MCF 10A (cell line): ENCODE measurements around the gene HPS4. TPM values are rescaled to one million over a fixed set of nuclear protein-coding genes. Genes with fewer than 3 reads are reported as not detected.

Experiments
- BruUV-seq: library from RNA; stranded (reverse); fragments of 400-500 nt; replicated peaks from 2 replicates; lab custom pipeline; 2021; lab: Mats Ljungman, UMichigan
- CTCF ChIA-PET: fragments of 300-600 bp; sonication (Branson Sonifier 250); formaldehyde crosslinking; extraction: SDS; loops from one replicate; lab custom pipeline; 2021; ENCODE audit warnings: antibody characterized with exemption, inconsistent platforms; lab: Yijun Ruan, JAX
- POLR2A ChIA-PET: fragments of 300-600, 350-650 bp; sonication (Branson Sonifier 250); formaldehyde crosslinking; extraction: SDS; loops from one replicate; lab custom pipeline; 2020; ENCODE audit warnings: antibody characterized with exemption, inconsistent platforms; lab: Yijun Ruan, JAX
- DNase-seq: peaks from one replicate; pipeline ENCODE4 v3.0.0-alpha.2; 2018; ENCODE audit not compliant: unreplicated experiment
- H3K27ac Mint-ChIP-seq: one replicate; pipeline ENCODE4 v1.8.0; 2022; ENCODE audit warnings: mild to moderate bottlenecking, low read depth, mixed read lengths; ENCODE audit not compliant: unreplicated experiment
- H3K27me3 Mint-ChIP-seq: one replicate; pipeline ENCODE4 v1.8.0; 2022; ENCODE audit warnings: mixed read lengths; ENCODE audit not compliant: insufficient read depth, unreplicated experiment
- H3K36me3 Mint-ChIP-seq: one replicate; pipeline ENCODE4 v1.8.0; 2022; ENCODE audit warnings: mild to moderate bottlenecking, moderate library complexity, mixed read lengths; ENCODE audit not compliant: insufficient read depth, unreplicated experiment
- H3K4me1 Mint-ChIP-seq: one replicate; pipeline ENCODE4 v1.8.0; 2022; ENCODE audit warnings: mixed read lengths; ENCODE audit not compliant: insufficient read depth, unreplicated experiment
- H3K4me3 Mint-ChIP-seq: one replicate; pipeline ENCODE4 v1.8.0; 2022; ENCODE audit warnings: mild to moderate bottlenecking, moderate library complexity, mixed read lengths; ENCODE audit not compliant: unreplicated experiment
- H3K9me3 Mint-ChIP-seq: one replicate; pipeline ENCODE4 v1.8.0; 2022; ENCODE audit warnings: mixed read lengths; ENCODE audit not compliant: unreplicated experiment
- CTCF ChIP-seq: fragments of 200-600 bp; IDR thresholded peaks from one replicate; pipeline ENCODE4 v1.8.0; 2022; ENCODE audit warnings: antibody characterized with exemption, mild to moderate bottlenecking; ENCODE audit not compliant: unreplicated experiment
- intact Hi-C: fragments of 100-400 bp; cut with micrococcal nuclease; formaldehyde crosslinking; loops from 2 replicates; pipeline ENCODE4 v1.14.1; 2022
- total RNA-seq: library from RNA; stranded (reverse); gene quantifications from 2 replicates; pipeline ENCODE4 v1.2.3, GENCODE V29; 2022

The HPS4 gene
- total RNA-seq, 1 experiment from 2014 or later = 35.6 TPM

DNA sequence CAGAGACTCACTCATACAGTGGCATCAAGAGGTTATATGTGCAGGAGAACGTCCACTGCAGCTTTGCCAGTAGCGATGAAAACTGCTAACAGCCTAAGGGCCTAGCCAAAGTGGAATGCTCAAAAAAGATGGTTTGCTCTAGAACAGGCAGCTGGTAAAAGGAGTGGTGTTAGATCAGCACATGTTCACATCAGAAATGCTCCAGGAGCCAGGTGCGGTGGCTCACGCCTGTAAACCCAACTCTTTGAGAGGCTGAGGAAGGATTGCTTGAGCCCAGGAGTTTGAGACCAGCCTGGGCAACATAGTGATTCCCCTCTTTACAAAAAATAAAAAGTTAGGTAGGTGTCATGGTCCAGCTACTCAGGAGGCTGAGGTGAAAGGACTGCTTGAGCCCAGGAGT is 39.0 kb upstream of the HPS4 start:
- H3K9me3 Mint-ChIP-seq = no peaks in the 10 kb centered on the region
- H3K36me3 Mint-ChIP-seq = peaks cover 6% of the 10 kb centered on the region
- intact Hi-C loops = no loop called here
- H3K27me3 Mint-ChIP-seq = no peaks in the 10 kb centered on the region
- CTCF ChIA-PET = no interaction called here
- no peak for TF ChIP-seq CTCF
- H3K4me3 Mint-ChIP-seq = no peak overlapping the region
- no peak overlapping the region for H3K27ac Mint-ChIP-seq
- no peaks in the 10 kb centered on the region for H3K4me1 Mint-ChIP-seq
- no peak for DNase-seq
- POLR2A ChIA-PET = interaction anchor here (0.6 to 3.2 kb wide), 2 partner anchors 10 to 24 kb away, joined by 4 to 12 read pairs; partner anchors contain the start of gene TFIP11
- BruUV-seq = no TSS peak

GRCh38 chr22:26522012-26522411 is 38.4 kb upstream of the HPS4 start:
- H3K9me3 Mint-ChIP-seq = no peaks in the 10 kb centered on the region
- ChIA-PET CTCF (interaction anchor here (0.6 to 1.0 kb wide), 2 partner anchors 19 to 48 kb away, joined by 3 to 5 read pairs; no protein-coding TSS in a partner anchor), POLR2A (no interaction called here)
- H3K4me1 Mint-ChIP-seq = no peaks in the 10 kb centered on the region
- no peak for TF ChIP-seq CTCF
- intact Hi-C loops = no loop called here
- no peak for DNase-seq
- peaks cover 6% of the 10 kb centered on the region for H3K36me3 Mint-ChIP-seq
- no peak overlapping the region for H3K27ac Mint-ChIP-seq
- no TSS peak for BruUV-seq
- H3K4me3 Mint-ChIP-seq = no peak overlapping the region
- H3K27me3 Mint-ChIP-seq = no peaks in the 10 kb centered on the region

GRCh38 chr22:26517429-26517828 is 33.8 kb upstream of the HPS4 start:
- no peak overlapping the region for H3K4me3 Mint-ChIP-seq
- intact Hi-C loops = no loop called here
- no TSS peak for BruUV-seq
- H3K4me1 Mint-ChIP-seq = peaks cover 11% of the 10 kb centered on the region
- no peak overlapping the region for H3K27ac Mint-ChIP-seq
- POLR2A ChIA-PET = interaction anchor here (1.5 kb wide), 1 partner anchor 34 kb away, joined by 4 read pairs; the partner anchor contains the start of genes HPS4 and SRRD
- no peaks in the 10 kb centered on the region for H3K27me3 Mint-ChIP-seq
- CTCF ChIA-PET = interaction anchor here (0.6 to 0.7 kb wide), 2 partner anchors 15 to 1315 kb away, joined by 3 to 4 read pairs; no protein-coding TSS in a partner anchor
- TF ChIP-seq CTCF = no peak
- no peaks in the 10 kb centered on the region for H3K9me3 Mint-ChIP-seq
- peaks cover 2% of the 10 kb centered on the region for H3K36me3 Mint-ChIP-seq
- DNase-seq = no peak

DNA sequence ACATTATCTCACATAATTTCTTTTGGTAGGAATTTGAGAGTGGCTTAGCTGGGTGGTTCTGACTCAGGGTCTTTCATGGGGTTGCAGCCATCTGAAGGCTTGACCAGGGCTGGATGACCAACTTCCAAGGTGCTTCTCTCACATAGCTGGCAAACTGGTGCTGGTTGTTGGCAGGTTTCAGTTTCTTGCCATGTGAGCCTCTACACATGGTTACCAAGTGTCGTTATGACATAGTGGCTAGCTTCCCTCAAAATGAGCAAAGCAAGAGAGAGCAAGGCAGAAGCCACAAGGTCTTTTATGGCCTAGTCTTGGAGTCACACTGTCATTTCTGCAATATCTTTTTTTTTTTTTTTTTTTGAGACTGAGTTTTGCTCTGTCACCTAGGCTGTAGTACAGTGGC is 32.9 kb upstream of the HPS4 start:
- H3K36me3 Mint-ChIP-seq = peaks cover 7% of the 10 kb centered on the region
- H3K27ac Mint-ChIP-seq = no peak overlapping the region
- no peak overlapping the region for H3K4me3 Mint-ChIP-seq
- no peak for TF ChIP-seq CTCF
- peaks cover 11% of the 10 kb centered on the region for H3K4me1 Mint-ChIP-seq
- intact Hi-C loops = no loop called here
- BruUV-seq = no TSS peak
- H3K9me3 Mint-ChIP-seq = no peaks in the 10 kb centered on the region
- ChIA-PET POLR2A (interaction anchor here (0.6 to 0.7 kb wide), 2 partner anchors 20 to 72 kb away, joined by 3 read pairs; no protein-coding TSS in a partner anchor), CTCF (interaction anchor here (0.6 kb wide), 1 partner anchor 1070 kb away, joined by 3 read pairs; no protein-coding TSS in a partner anchor)
- DNase-seq = no peak
- H3K27me3 Mint-ChIP-seq = no peaks in the 10 kb centered on the region
